Urinary bladder (tissue), 4 donors: ENCODE data around the gene SHMT2. TPM values are rescaled to one million over a fixed set of nuclear protein-coding genes. Genes with fewer than 3 reads are reported as not detected.

Experiments
- DNase-seq: peaks from one replicate; pipeline ENCODE4 v3.0.0-alpha.2; 2015; ENCODE audit errors: extremely low spot score
- H3K27ac ChIP-seq: one replicate; pipeline ENCODE4 v1.5.1; 2013; ENCODE audit warnings: low read depth, mild to moderate bottlenecking, moderate library complexity
- H3K36me3 ChIP-seq: one replicate; pipeline ENCODE4 v1.6.1; 2013; ENCODE audit warnings: mild to moderate bottlenecking, moderate library complexity; ENCODE audit not compliant: insufficient read depth
- H3K4me1 ChIP-seq: one replicate; pipeline ENCODE4 v1.6.1; 2013; ENCODE audit warnings: mild to moderate bottlenecking, moderate library complexity; ENCODE audit not compliant: insufficient read depth
- H3K4me3 ChIP-seq: one replicate; pipeline ENCODE4 v1.5.1; 2013; ENCODE audit warnings: low read depth, low read length
- WGBS: extraction: QIAGEN DNeasy Blood & Tissue Kit; methylation state at CpG from one replicate; pipeline ENCODE4 v1.1.7; 2013; 5-methylcytosine and 5-hydroxymethylcytosine counted together
- polyA plus RNA-seq: library from polyadenylated mRNA; stranded (reverse); fragments of 200-250 nt; gene quantifications from one replicate; pipeline ENCODE4 v1.2.3, GENCODE V29; 2013
- total RNA-seq: library from RNA; depleted of rRNA; stranded (reverse); fragments of >200 nt; gene quantifications from one replicate; pipeline ENCODE4 v1.2.3, GENCODE V29; 2014
- donor health status: healthy with polysubstance abuse.
- donor health status: healthy.

SHMT2 gene
- total RNA-seq (62.8 TPM), polyA plus RNA-seq (69.8 TPM)

- H3K4me3 ChIP-seq: peak within 1 kb of the TSS; percentile 57
- DNase-seq: peak; percentile 89
- H3K36me3 ChIP-seq: peaks cover 3% of the 10 kb centered on the region
- H3K27ac ChIP-seq: no peak within 1 kb of the TSS
- no peaks in the 10 kb centered on the region for H3K4me1 ChIP-seq
- under 1% methylated on average over 42 of the region's 42 CpGs for WGBS
Observed at GRCh38 chr12:57229634-57230380, at the start of gene SHMT2. Gene SHMT2, plus strand, starts transcription at chr12:57229711. Its CDS starts 68 bp downstream, at chr12:57229779.

GRCh38 chr12:57180321-57180989 lies 49.1 kb upstream of the SHMT2 start:
- no peak for DNase-seq
- peaks cover 7% of the 10 kb centered on the region for H3K36me3 ChIP-seq
- WGBS: 92% methylated on average over 20 of the region's 20 CpGs
- H3K4me1 ChIP-seq: no peaks in the 10 kb centered on the region
- no peak overlapping the region for H3K27ac ChIP-seq
- no peak overlapping the region for H3K4me3 ChIP-seq

- WGBS: 60% methylated on average over 9 of the region's 9 CpGs
- no peaks in the 10 kb centered on the region for H3K4me1 ChIP-seq
- H3K27ac ChIP-seq: no peak overlapping the region
- H3K36me3 ChIP-seq: peaks cover 7% of the 10 kb centered on the region
- no peak for DNase-seq
- H3K4me3 ChIP-seq: no peak overlapping the region
Observed at GRCh38 chr12:57181072-57181471, 48.4 kb upstream of the SHMT2 start.

- Histone ChIP-seq H3K36me3 (peaks cover 9% of the 10 kb centered on the region), H3K4me1 (no peaks in the 10 kb centered on the region), H3K27ac (no peak overlapping the region), H3K4me3 (no peak overlapping the region)
- WGBS: 63% methylated on average over 5 of the region's 5 CpGs
- DNase-seq: no peak
Observed at GRCh38 chr12:57181561-57182155, 47.9 kb upstream of the SHMT2 start.

GRCh38 chr12:57182918-57183575 lies 46.5 kb upstream of the SHMT2 start:
- Histone ChIP-seq H3K4me1 (no peaks in the 10 kb centered on the region), H3K36me3 (peaks cover 12% of the 10 kb centered on the region), H3K27ac (no peak overlapping the region), H3K4me3 (no peak overlapping the region)
- 65% methylated on average over 13 of the region's 13 CpGs for WGBS
- peak; percentile 48 for DNase-seq

GRCh38 chr12:57183939-57184725 lies 45.4 kb upstream of the SHMT2 start:
- no peak overlapping the region for H3K27ac ChIP-seq
- 92% methylated on average over 22 of the region's 22 CpGs for WGBS
- no peak for DNase-seq
- no peak overlapping the region for H3K4me3 ChIP-seq
- peaks cover 12% of the 10 kb centered on the region for H3K36me3 ChIP-seq
- no peaks in the 10 kb centered on the region for H3K4me1 ChIP-seq

- no peak for DNase-seq
- Histone ChIP-seq H3K4me1 (no peaks in the 10 kb centered on the region), H3K36me3 (peaks cover 9% of the 10 kb centered on the region), H3K27ac (no peak overlapping the region), H3K4me3 (no peak overlapping the region)
- WGBS: 92% methylated on average over 25 of the region's 25 CpGs
Observed at GRCh38 chr12:57185403-57185802, 44.1 kb upstream of the SHMT2 start.

- peaks cover 7% of the 10 kb centered on the region for H3K36me3 ChIP-seq
- WGBS: 85% methylated on average over 12 of the region's 12 CpGs
- no peak for DNase-seq
Observed at GRCh38 chr12:57185906-57186508, 43.5 kb upstream of the SHMT2 start.

GRCh38 chr12:57187222-57188089 lies 42.1 kb upstream of the SHMT2 start:
- H3K36me3 ChIP-seq: peaks cover 7% of the 10 kb centered on the region
- H3K27ac ChIP-seq: no peak overlapping the region
- no peak for DNase-seq
- 66% methylated on average over 21 of the region's 21 CpGs for WGBS
- H3K4me3 ChIP-seq: no peak overlapping the region
- no peaks in the 10 kb centered on the region for H3K4me1 ChIP-seq

More at GRCh38 chr12:57185906-57186508, 43.5 kb upstream of the SHMT2 start:
- Histone ChIP-seq H3K4me3 (no peak overlapping the region), H3K4me1 (no peaks in the 10 kb centered on the region), H3K27ac (no peak overlapping the region)

GRCh38 chr12:57188090-57188425 lies 41.5 kb upstream of the SHMT2 start:
- Histone ChIP-seq H3K27ac (no peak overlapping the region), H3K4me3 (no peak overlapping the region), H3K4me1 (no peaks in the 10 kb centered on the region), H3K36me3 (peaks cover 7% of the 10 kb centered on the region)
- 78% methylated on average over 8 of the region's 8 CpGs for WGBS
- no peak for DNase-seq

- H3K36me3 ChIP-seq: peaks cover 5% of the 10 kb centered on the region
- DNase-seq: no peak
- WGBS: 69% methylated on average over 6 of the region's 6 CpGs
- no peaks in the 10 kb centered on the region for H3K4me1 ChIP-seq
- H3K27ac ChIP-seq: no peak overlapping the region
- no peak overlapping the region for H3K4me3 ChIP-seq
Observed at GRCh38 chr12:57190037-57190436, 39.5 kb upstream of the SHMT2 start.

GRCh38 chr12:57190821-57191220 lies 38.7 kb upstream of the SHMT2 start:
- WGBS: 93% methylated on average over 23 of the region's 23 CpGs
- no peak overlapping the region for H3K27ac ChIP-seq
- no peaks in the 10 kb centered on the region for H3K4me1 ChIP-seq
- H3K4me3 ChIP-seq: no peak overlapping the region
- H3K36me3 ChIP-seq: peaks cover 5% of the 10 kb centered on the region
- DNase-seq: no peak
